NCI-H1694 (cell line): ENCODE measurements around the gene PAX6.

Experiments
- DNase-seq: peaks from one replicate; lab custom pipeline; 2025; lab: John Stamatoyannopoulos, UW

PAX6 gene

GRCh38 chr11:31798057-31798553 is 13.0 kb downstream of the PAX6 start:
- no peak for DNase-seq

GRCh38 chr11:31797190-31798056 is 13.7 kb downstream of the PAX6 start:
- DNase-seq, result no peak

GRCh38 chr11:31796499-31797189 is 14.5 kb downstream of the PAX6 start:
- DNase-seq, result no peak

- no peak for DNase-seq
Measured at GRCh38 chr11:31795706-31796498, 15.2 kb downstream of the PAX6 start.

GRCh38 chr11:31794548-31794947 is 16.6 kb downstream of the PAX6 start:
- no peak for DNase-seq

GRCh38 chr11:31793264-31793663 is 17.9 kb downstream of the PAX6 start:
- DNase-seq, result no peak

GRCh38 chr11:31792456-31792855 is 18.7 kb downstream of the PAX6 start:
- no peak for DNase-seq

GRCh38 chr11:31792036-31792435 is 19.1 kb downstream of the PAX6 start:
- DNase-seq, result no peak

GRCh38 chr11:31790649-31791048 is 20.5 kb downstream of the PAX6 start:
- no peak for DNase-seq

- DNase-seq, result no peak
Measured at GRCh38 chr11:31788085-31788484, 23.0 kb downstream of the PAX6 start.

GRCh38 chr11:31786996-31787685 is 24.0 kb downstream of the PAX6 start:
- no peak for DNase-seq

GRCh38 chr11:31784611-31785010 is 26.5 kb downstream of the PAX6 start:
- no peak for DNase-seq

GRCh38 chr11:31783252-31783651 is 27.9 kb downstream of the PAX6 start:
- no peak for DNase-seq

- no peak for DNase-seq
Measured at GRCh38 chr11:31782257-31782656, 28.9 kb downstream of the PAX6 start.

GRCh38 chr11:31780480-31780971 is 30.6 kb downstream of the PAX6 start:
- no peak for DNase-seq

- no peak for DNase-seq
Measured at GRCh38 chr11:31780078-31780477, 31.0 kb downstream of the PAX6 start.

- DNase-seq, result no peak
Measured at GRCh38 chr11:31779374-31779791, 31.7 kb downstream of the PAX6 start.

GRCh38 chr11:31772412-31772811 is 38.7 kb downstream of the PAX6 start:
- DNase-seq, result no peak

GRCh38 chr11:31770011-31770700 is 41.0 kb downstream of the PAX6 start:
- DNase-seq, result no peak

GRCh38 chr11:31768749-31769640 is 42.1 kb downstream of the PAX6 start:
- DNase-seq, result no peak
